HG03025 (cell line): Measurements from ENCODE around the gene DAPK2.

Experiments used
- ATAC-seq: cut with Tn5 transposase; IDR thresholded peaks from one replicate; pipeline ENCODE4 v1.9.1; 2021; ENCODE audit warnings: mild to moderate bottlenecking, moderate library complexity; ENCODE audit not compliant: unreplicated experiment, low FRiP score

DAPK2 gene

DNA sequence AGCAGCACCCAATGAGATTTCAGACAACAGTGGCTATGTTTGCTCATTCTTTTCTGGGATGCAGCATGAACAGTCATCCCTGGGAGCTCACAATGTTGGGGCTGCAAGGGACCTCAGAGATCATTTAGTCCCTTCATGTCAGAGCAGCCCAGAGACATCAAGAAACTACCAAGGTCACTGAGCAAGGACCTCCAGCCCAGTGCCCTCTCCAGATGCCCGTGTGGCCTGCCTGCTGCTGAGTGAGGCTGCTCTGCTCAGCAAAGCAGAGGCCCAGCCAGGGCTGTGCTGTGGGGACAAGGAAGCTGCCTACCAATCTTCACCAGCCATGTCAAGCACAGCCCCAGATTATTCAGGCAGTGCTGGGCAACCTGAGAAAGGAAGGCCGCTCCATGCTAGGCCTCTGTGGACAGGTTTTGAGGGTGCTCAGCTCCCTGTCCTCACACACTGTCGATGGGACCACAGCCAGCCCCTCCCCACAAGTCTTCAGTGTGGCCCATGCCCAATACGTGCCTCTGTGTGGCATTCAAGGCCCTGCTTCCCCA is 99.7 kb downstream of the DAPK2 start:
- ATAC-seq = no peak

DNA sequence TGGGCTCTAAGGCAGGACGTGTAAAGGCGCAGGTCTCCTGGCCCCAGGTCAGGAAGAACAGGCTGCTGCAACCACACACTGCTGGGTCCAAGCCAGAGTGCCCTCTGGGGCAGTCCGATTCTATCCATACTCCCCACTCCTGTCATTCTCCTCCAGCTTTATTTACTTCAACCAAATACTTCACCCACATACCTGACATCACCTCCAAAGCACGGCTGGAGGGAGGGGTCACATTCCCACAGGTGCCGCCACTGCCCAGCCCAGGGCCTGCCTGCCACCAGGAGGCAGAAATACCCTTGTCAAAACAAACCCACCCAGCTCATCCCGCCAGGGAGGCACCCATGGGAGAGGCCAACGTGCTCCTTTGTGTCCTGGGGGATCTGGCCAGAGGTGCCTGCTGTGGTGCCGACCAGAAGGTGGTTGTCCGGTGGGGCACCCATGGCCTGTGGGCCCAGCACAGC is 100.4 kb downstream of the DAPK2 start:
- ATAC-seq = no peak

DNA sequence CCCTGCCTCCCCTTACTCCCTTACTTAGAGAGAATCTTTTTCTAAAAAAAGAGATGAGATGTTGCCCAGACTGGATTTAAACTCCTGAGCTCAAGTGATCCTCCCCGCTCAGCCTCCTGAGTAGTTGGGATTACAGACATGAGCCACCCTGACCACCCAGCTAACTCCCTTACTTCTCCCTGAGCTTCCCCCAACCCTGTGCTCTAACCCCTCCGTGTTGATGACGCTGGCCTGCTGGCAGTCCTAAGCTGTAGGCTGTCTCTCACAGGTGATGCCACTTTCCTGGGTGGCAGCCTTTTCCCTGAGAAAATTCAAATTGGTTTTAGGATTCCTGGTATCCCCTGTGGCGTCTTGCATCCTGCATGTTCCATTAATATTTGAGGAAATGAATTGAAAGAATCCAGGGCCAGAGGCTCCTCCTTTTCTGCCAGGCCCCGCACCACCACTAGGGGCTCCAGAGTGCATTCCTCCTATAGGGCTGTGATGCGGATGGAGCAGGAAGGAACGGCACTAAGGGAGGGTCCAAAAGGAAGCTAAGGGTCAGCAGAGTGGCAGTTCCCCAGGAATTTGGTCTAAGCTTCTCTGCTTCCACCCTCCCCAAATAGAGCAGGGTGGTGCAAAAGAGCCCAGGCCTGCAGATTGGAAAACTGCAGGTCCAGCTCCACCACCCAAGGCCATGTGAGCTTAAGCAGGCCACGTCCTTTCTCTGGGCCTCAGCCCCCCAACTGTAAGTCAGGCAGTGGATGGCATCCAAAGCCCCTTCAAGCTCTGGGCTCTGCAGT is 101.1 kb downstream of the DAPK2 start:
- ATAC-seq = no peak

DNA sequence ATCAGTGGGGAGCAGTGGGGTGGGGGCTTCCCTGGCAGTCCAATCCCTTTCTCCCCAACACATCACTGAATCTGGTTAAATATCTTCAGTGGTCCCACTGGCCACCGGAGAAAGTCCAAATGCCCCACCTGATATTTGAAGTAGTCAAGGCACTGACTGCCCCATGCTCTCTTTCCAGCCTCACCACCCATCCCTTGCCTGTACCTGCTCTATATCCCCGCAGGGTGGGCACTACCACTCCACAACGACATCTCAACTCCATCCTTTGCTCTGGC is 101.7 kb downstream of the DAPK2 start:
- no peak for ATAC-seq

DNA sequence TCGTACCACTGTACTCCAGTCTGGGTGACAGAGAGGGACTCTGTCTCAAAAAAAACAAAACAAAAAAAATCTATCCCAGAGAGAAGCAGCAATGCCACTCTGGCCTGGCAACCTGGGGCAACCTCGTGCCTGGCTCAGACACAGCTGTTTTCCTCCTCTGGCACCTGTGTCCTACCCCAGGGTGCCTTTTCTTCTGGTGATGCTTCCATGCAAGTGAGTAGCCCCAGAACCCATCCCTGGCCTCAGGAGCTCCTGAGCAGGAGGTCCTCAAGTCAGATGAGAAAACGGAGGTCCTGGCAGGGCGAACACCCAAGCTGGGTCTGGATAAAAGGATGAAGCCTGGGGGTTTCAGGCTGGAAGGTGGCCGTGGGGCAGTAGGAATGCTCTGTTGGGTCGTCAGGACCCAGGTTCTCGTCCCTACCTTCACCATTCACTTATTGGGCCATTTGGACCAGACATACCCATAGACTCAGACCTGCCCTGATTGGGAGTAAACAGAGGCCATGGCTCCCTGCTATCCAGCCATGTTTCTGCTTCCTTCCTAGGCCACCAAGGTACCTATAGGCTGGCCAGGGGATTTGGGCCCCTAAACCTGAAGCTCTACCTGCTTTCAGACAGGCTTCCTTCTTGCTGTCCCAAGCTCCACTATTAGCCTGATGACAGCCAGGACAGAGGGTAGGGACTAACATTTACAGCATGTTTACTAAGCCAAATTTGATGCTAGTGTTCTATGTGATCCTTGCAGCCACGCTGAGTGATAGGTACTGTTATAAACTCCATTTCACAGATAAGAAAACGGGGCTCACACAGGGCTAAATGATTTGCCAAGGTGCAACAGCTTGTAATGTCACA is 102.2 kb downstream of the DAPK2 start:
- no peak for ATAC-seq

DNA sequence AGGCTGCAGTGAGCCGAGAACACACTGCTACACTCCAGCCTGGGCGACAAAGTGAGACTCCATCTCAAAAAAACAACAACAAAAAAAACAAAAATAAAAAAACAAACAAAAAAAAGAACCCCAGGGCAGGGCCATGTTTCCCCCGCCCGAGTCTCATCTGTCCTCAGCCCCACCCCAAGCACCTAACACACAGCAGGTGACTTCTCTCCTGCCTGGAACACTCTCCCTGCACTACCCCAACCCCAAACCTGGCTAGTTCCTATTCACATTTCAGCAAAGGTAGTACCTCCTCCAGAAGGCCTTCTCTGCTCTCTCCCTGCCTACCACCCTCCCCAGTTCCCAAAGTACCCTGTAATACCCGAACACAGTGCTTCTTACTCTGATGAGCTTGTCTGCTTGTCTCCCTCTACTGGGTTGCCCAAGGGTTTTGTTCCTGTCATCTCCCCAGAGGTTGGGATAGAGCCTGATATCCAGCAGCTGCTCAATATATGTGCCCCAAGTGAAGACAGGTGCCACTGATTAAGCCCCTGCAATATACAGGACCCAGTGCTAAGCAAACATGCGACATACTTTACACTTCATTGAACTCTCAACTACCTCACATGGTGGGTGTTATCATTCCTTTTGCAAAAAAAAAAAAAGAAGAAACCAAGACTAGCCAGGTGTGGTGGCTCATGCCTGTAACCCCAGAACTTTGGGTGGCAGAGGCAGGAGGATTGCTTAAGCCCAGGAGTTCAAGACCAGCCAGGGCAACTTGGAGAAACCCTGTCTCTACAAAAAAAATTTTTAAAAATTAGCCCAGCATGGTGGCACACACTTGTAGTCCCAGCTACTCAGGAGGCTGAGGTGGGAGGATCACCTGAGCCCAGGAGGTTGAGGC is 103.6 kb downstream of the DAPK2 start:
- ATAC-seq = no peak

DNA sequence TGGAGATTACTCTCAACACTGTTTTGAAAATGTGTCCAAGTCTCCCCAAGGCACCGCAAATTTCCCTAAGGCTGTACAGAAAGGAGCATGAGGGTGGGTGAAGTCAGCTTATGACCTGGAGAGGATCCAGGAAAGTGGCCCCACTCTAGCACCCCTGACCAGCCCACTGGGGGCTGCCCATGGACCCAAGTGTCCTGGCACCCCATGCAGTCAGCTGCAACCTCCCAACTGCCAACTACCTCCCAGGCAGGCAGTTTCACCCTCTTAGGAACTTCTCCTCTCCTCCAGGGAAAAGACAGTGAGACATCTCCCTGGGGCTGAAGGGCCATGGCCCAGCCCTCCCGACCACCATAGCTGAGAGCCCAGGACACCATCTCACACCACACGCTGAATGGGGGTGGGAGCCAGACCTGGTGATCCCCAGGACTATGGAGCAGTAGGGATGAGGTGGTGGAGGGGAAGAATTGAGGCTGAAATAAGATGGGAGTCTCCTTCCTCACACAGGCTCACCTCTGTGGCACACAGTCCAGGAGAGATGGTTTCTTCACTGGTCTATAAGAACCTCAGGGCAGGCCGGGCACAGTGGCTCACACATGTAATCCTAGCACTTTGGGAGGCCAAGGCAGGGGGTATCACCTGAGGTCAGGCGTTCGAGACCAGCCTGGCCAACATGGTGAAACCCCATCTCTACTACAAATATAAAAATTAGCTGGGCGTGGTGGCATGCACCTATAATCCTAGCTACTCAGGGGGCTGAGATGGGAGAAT is 104.4 kb downstream of the DAPK2 start:
- ATAC-seq = no peak

DNA sequence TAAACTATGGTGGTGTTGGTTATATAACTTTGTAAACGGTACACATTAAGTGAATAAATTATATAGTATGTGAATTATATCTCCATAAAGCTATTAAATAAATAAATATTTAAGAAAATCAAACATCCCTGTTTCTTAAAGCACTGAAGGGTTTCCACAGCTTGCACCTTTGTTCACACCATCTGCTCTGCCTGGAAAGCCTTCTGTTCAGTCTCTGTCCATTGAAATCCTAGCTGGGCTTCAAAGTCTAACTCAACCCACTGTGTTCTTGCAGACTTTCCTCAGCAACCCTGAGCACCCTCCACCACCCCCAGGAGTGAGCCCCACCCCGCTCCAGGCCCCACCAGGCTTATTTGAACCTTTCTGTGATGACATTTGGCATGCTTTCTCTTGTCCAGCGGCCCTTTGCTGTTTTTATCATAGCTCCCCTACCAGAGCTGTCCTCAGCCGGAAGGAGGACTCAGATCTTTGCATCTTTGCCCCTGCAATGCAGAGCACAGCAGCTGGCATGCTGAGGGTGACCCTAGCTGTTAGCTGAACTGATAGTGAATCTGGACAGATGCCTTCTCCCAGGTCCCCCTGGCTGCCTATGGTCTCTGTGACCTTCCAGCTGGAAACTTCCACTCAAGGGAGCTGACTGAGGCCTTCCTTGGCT is 105.2 kb downstream of the DAPK2 start:
- ATAC-seq = no peak

DNA sequence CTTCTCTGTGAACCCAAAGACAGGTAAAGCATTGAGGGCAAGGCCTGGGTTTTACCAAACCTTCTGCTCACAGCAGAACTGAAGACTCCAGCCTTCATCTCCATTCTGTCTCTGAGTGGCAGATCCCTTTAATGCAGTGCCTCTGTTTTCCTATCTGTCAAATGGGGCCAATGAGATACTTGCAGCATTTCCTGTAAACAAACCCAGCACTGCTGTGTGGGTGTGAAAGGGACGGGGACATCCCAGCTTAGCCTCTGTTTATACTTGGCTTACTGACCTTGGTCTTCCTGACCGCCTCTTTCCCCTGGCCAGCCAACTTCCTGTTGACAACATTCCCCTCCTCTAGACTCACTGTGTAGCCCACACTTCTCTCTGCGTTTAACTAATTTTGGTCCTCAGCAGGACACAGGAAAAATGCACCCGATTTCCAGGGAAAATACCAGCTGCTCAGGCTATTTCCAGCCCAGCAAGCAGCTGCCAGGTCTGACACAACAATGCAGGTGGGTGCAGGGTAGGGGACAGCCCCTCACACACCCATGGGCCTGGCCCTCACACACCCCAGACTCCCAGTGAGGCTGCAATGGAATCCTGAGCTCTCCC is 106.7 kb downstream of the DAPK2 start:
- ATAC-seq = no peak

DNA sequence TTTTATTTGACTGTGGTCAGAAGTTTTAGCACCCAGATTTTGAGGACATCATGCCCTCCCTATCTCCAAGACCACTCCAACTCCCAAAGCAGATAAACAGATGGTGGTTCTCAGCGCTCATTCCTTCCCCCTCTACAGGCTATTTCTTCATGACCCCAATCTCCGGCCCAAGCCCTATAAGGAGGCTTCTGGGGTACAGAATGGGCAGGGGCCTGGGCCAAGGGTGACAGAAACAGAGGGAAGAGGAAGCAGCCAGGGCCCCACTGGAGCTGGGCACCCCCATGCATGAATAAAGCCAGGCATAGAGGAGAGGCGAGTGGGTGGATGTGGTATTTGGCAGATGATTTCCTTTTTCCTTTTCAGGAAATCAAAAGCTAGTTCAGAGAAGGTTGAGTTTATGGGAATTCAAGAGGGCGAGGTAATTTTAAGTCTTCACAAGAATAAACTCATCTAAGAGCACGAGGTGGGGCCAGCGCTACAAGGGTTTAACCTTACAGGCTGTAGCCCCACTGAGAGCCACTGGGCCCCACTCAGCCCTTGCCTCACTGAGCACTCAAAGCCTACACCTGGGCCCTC is 107.7 kb downstream of the DAPK2 start:
- no peak for ATAC-seq

DNA sequence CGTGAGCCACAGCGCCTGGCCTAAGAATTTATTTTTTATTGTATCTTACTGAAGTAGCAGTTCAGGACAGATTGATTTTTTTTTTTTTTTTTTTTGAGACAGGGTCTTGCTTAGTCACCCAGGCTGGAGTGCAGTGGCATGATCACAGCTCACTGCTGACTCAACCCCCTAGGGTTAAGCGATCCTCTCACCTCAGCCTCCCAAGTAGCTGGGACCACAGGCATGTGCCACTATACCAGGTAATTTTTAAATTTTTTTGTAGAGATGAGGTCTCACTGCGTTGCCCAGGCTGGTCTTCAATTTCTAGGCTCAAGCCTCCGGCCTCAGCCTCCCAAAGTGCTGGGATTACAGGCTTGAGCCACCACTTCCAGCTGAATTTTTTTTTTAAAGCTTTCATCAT is 112.8 kb downstream of the DAPK2 start:
- ATAC-seq = no peak

DNA sequence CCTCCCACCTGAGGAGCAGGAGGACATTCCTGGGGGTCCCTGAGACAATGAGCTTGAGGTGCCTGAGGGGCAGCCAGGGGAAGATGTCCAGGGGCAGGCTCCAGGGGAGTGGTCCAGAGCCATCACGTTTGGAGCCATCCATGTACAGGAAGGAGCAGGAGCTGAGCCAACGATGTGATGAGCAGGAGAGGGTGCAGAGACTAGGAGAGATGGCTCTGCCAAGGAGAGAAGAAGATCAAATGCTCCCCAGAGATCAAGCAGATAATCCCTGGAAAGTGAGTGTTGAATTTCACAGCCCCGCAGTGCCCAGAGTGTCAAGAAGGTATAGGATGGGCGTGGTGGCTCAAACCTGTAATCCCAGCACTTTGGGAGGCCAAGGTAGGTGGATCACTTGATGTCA is 114.7 kb downstream of the DAPK2 start:
- no peak for ATAC-seq

DNA sequence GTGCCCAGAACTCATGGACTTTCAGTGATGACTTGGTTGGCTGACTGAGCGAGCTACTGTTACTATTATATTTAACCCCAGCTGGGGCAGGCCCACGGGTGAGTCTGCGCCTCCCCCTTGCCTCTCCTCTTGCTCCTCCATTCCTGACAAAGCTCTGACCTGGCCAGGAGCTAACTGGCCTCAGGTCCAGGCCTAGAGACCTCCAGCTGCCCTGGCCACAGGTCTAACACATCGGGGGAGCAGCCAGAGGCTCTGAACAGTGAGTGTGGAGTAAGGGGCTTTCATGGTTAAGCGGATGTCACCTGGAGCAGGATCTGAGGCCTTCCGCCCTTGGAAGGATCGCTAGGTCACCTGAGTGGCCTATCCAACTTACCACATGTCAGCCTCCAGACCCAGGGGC is 116.3 kb downstream of the DAPK2 start:
- no peak for ATAC-seq

DNA sequence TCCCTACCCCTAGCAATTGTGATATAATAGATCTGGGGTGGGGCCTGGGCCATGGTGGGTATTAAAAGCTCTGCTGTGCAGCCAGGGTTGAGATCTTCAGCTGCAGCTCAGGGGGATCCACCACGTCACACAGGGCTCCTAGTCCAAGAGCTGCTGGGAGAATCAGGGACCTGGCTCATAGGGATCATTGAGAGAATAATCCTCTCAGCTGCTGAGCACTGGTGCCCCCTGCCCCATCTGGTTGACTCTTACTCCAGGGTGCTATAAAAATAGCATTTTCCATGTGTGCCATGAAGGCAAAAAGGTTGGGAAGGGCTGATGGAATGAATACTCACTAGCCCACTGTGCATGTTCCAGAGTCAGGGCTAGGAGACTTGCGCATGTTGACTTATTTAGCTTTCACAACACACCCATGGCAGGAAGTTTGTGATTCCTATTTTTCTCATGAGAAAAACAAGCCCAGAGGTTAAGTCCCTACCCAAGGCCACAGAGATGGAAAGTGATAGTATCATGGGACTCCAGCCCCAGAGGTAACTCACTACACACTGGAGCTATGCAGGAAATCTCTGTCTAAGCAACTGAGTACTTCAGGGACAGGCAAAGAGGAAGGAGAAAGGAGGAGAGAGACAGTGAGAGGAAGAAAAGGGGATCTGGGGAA is 118.0 kb downstream of the DAPK2 start:
- ATAC-seq = no peak

DNA sequence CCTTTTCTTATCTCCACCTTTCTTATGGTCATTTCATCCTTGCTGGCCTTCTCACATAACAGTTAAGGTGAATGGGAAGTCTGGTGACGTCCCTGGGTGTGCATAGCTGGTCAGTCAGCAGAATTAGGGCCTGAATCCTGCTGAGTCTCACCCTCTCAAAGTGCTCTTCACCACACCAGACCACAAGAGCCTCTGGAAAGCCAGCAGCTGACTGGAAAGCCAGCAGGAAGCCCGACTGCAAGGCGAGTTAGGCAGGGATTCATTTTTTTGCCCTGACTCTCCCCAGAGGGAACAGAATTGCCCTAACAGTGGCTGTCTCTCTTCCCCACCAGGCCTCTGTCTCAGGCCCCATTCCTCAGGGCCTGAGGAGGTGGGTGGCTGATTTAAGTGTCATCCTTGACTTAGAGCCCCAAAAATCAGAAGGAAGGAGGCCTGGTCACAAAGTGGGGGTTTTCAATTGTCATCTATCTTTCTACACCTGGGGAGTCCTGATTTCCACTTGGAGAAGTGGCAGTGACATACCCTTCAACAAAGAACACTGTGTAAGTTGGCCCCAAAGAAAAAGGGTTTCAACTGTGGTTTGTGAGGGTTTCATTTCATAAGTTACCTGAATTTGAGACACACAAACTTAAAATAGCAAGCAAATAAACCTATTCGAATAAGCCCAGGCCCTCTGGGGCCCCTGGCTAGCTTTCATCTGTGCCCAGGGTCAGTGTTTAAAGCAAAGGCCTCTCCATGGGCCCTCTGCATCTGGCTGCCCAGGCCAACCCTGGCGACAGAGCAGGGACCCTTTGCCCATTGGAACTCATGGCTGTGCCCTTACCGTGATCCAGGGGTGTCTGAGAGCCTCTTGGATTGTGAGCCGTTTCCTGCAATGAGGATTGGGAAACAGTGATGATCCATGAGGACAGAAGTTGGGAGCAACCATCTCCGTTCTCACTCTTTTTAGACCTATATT is 122.0 kb downstream of the DAPK2 start:
- ATAC-seq = no peak

DNA sequence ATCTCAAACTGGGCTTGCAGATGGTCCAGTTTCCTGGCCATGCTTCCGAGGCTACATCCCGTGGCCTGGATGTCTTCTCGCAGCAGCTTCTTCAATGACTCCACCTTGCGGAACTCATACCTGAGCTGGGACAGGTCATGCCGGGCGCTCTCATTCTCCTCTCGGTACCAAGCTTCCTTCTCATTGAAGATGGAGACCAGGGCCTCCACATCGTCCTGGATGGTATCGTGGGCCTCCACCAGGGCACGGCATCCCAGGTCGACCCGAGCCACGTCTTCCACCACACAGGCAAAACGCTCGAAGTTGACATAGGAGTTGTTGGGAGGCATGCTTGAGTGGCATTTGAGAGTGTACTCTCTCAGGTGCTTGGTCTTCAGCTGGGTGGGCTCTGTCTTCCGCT is 123.4 kb downstream of the DAPK2 start:
- ATAC-seq = no peak

DNA sequence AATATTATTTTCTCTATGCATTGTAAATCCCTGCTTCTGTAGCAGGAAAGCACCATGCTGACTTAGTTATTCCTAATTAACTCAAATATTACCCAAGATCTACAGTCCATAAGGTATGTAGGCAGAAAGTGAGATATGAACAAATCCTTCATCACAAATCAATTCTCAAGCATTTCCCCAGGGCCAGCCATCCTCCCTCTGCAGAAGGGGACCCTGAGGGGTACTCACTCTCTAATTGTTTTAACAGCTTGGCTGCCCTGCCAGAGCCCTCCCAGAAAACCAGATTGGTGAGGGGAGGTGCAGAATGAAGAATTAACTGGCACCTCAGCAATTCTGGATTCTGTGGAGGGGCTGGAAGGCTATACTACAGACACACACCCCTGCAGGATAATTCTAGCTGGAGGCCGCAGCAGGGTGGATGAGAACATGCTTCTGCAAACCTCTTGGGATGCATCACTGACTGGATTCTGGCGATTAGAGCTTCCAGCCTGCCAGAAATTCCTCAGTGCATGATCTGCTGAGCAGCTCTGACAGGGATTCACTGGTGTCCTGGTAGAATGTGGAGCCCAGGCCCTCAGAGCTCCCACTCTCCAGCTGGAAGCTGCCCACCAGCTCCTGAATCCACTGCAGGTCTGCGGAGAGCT is 123.9 kb downstream of the DAPK2 start:
- ATAC-seq = no peak
